ENCODE results near the gene GPRC5C.

The GPRC5C gene, protein sequence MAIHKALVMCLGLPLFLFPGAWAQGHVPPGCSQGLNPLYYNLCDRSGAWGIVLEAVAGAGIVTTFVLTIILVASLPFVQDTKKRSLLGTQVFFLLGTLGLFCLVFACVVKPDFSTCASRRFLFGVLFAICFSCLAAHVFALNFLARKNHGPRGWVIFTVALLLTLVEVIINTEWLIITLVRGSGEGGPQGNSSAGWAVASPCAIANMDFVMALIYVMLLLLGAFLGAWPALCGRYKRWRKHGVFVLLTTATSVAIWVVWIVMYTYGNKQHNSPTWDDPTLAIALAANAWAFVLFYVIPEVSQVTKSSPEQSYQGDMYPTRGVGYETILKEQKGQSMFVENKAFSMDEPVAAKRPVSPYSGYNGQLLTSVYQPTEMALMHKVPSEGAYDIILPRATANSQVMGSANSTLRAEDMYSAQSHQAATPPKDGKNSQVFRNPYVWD

DNA sequence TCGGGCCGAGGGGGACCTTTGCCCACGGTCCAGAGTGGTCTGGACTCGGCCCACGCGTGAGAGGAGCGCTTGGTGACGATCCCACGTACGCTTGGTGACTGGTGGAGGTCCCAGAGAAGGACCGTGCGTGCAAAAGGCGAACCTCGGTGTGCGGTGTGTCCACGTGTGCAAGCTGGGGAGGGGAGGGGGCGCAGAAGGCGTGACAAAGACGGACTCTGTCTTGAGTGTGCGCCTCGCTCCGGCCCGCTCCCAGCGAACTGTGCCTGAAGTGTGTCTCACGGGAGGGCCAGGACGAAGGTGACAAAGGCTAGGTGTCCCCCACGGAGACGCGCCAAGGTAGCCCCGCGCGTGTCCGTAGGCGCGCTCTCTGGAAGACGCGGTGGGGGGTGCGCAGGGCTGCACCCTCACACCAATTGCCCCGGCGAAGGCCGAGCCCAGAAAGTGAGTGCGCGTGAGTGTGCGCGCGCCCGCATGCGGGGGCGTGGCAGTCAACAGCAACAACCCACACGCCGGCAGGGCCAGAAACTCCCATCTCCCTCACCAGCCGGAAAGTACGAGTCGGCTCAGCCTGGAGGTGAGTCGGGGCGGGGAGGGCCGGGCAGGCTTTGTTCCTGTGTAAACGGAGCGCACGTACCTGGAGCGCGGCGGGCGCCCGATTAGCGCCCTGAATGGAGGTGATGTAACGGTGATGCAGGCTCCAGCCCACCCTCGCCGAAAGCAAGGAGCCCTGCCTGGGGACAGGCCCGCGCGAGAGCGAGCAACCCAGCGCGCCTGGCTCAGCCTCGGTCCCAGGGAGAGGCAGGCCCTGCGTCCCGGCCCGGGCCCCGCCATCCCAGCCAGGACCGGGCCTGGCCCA is at the start of gene GPRC5C:
TSS of gene GPRC5C (plus strand) at position 521 of the 856 bp plus-strand sequence. CDS start 7,689 bp downstream, outside the sequence.
- TF ChIP-seq, protein P1, sequence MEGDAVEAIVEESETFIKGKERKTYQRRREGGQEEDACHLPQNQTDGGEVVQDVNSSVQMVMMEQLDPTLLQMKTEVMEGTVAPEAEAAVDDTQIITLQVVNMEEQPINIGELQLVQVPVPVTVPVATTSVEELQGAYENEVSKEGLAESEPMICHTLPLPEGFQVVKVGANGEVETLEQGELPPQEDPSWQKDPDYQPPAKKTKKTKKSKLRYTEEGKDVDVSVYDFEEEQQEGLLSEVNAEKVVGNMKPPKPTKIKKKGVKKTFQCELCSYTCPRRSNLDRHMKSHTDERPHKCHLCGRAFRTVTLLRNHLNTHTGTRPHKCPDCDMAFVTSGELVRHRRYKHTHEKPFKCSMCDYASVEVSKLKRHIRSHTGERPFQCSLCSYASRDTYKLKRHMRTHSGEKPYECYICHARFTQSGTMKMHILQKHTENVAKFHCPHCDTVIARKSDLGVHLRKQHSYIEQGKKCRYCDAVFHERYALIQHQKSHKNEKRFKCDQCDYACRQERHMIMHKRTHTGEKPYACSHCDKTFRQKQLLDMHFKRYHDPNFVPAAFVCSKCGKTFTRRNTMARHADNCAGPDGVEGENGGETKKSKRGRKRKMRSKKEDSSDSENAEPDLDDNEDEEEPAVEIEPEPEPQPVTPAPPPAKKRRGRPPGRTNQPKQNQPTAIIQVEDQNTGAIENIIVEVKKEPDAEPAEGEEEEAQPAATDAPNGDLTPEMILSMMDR (conservative IDR thresholded peaks at IDR 0.05) = no peak
- H3K27ac ChIP-seq = peak within 1 kb of the TSS; percentile 71

DNA sequence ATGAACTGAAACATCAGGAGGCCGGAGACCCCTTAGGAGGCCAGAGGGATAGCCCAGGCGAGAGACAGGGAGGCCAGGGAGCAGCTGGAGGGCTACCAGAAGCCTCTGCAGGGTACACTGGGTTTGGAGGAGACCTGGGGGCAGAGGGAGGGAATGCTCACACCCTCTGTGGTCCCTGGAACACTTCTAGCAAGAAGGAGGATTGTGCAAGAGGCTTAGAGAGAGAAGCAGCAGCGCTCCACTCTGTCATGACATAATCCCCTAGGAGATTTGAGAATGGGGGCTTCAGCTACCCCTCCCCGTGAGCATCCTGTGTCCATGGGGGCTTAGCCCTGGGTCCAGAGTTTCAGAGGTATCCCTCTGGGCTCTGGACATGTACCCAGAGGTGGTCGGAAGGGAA is 48.7 kb upstream of the GPRC5C start:
- TF ChIP-seq, protein P1 (conservative IDR thresholded peaks at IDR 0.05) = no peak
- no peak overlapping the region for H3K27ac ChIP-seq

DNA sequence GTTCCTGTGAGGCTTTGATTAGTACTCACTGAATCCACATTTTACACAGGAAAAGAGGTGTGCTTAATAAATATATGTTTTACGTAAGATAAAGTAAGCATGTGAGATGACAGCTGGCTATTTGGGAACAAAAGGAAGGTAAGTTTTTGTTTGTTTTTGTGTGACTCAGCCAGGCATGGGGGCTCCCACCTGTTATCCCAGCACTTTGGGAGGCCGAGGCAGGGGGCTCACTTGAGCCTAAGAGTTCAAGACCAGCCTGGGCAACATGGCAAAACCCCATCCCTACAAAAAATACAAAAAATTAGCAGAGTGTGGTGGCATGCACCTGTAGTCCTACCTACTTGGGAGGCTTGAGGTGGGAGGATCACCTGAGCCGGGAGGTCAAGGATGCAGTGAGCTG is 46.7 kb upstream of the GPRC5C start:
- TF ChIP-seq, protein P1 (conservative IDR thresholded peaks at IDR 0.05) = no peak
- H3K27ac ChIP-seq = no peak overlapping the region

DNA sequence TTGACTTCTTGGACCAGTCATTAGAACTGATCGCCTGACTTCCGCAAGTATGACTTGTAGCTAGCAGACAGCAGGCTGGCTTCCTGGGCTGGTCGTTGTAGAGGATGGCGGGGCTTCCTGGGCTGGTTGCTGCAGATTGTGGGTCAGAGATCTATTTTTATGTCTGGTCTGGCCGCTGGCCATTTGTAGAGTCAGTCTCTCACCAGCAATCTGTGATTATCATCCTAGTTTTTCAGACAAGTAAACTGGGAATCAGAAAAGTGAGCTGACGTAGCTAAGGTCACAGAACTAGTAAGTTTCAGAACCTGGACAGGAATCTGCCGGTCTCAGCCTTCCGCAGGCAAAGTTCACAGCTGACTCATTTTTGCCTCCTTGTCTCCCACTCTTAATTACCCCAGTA is 45.5 kb upstream of the GPRC5C start:
- TF ChIP-seq, protein P1 (conservative IDR thresholded peaks at IDR 0.05) = no peak
- no peak overlapping the region for H3K27ac ChIP-seq

DNA sequence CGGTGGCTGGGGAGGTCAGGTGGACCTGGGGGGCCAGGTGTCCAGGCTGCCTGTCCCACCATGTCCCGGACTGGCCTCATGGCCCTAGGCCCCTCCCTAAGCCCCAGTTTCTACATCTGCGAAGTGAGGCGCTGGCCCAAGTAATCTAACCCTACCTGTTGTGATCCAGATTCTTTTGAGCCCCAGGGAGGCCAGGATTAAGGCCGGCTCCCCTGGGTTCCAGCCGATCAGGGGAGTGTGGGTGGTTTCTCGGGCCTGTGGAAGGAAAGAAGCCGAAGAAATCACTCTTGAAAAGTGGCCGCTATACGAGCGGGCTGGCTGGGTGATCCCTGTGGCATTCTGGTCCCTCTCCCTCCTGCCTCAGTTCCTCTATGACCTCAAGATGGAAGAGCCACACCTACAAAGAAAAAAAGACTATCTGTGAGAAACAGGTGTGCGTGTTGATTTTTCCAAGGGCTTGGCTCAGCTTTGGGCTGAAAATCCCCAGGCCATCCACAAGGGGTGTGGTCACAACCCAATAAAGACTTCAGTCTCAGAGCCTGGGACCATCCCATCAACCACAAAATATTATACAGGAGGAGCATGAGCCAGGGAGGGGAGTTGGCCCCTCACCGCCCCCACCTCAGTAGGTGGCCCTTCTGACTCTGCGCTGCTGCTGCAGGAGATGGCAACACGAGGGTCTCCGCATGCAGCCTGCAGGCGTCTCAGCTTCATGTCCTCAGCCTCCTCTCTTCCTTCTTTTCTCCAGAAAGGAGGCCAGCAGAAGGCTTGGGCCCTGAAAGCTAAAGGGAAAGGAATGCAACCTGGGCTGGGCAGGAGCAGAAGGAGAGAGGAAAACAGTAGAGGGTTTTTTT is 44.3 kb upstream of the GPRC5C start:
- no peak overlapping the region for H3K27ac ChIP-seq
- TF ChIP-seq, protein P1 (conservative IDR thresholded peaks at IDR 0.05) = no peak

DNA sequence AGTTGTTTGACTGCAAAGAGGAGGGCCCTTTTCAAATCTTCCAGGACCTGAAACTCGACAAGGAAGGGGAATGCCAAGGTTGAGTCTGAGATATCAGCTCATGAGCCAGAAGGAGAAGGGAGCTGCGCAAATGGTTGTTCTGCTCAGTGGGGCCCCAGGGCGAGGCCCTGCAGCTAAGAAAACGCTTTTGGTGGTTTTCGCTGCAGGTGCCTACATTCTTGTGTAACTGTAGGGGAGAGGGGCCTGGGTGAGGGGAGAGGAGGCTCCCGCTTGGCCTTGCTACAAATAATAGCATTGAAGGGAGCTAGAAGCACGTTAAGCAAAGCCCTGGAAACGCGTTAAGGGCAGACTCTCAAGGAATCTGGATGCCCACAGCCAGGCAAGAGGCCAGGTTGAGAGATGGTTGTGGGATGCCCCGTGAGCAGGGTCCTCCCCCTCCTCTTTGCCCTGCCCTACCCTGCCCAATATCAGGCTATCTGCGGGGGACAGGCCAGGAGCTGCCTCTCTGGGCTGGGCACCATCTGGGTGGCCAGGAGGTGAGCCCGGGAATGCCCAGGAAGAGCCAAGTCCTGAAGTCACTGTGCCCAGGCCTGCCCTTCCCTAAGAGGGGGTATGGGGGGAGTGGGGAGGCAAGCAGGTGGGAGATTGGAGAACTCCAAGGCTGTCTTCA is 42.7 kb upstream of the GPRC5C start:
- no peak overlapping the region for H3K27ac ChIP-seq
- TF ChIP-seq, protein P1 (conservative IDR thresholded peaks at IDR 0.05) = no peak

All from VCaP (cell line).